Measurements from ENCODE around the gene SLC16A7.

The SLC16A7 gene

DNA sequence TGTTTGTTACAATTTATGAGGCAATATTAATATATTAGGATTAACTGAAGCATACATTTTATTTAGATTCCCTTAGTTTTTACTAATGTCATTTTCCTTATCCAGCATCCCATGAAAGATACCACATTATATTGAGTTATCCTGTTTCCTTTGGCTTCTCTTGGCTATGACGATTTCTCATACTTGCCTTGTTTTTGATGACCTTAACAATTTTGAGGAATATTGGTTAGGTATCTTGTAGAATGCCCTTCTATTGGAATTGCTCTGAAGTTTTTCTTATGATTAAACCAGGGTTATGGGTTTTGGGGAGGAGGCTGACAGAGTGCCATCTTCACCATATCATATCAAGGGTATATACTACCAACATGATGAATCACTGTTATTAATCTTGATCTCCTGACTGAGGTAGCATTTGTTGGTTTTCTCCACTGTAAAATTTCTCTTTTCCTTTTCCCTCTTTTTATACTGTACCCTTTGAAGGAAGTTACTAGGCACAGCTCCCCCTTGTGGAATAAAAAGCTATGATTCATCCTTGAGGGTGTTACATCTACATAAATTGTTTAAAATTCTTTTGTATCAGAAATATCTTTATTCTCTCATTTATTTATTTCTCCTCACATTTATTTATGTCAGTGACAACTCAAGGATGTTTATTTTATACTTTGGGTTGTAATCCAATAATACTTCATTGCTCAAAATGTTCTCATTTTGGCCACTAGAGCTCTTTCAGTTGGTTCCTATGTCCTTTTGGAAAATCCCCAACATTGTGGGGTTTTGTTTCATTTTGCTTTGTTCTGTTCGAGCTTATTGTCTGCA lies 239.0 kb downstream of the SLC16A7 start:
- no peak for DNase-seq (ENCODE audit: low read depth in 2 of 2)
